ENCODE results near the gene MARCHF10. TPM values are rescaled to one million over a fixed set of nuclear protein-coding genes. Genes with fewer than 3 reads are reported as not detected.

MARCHF10 gene
- total RNA-seq, 1 donor from 2014 or later = 0.51 TPM

- DNase-seq (ENCODE audit: low spot score) = no peak
- peaks cover 19% of the 10 kb centered on the region for H3K9me3 Mint-ChIP-seq
- peaks cover 21% of the 10 kb centered on the region for H3K36me3 Mint-ChIP-seq
- Histone ChIP-seq H3K79me2 (ENCODE audit: low read depth) (no peaks in the 10 kb centered on the region), H4K20me1 (ENCODE audit: low read depth) (no peaks in the 10 kb centered on the region), H3K36me3 (no peaks in the 10 kb centered on the region), H3K4me1 (peaks cover 20% of the 10 kb centered on the region), H3K4me3 (no peak overlapping the region), H3K9me3 (ENCODE audit: low read depth) (peaks cover 4% of the 10 kb centered on the region), H3F3A (ENCODE audit: low read depth) (peaks cover 19% of the 10 kb centered on the region), H3K9ac (no peak overlapping the region), H2AFZ (replicated peaks) (no peak overlapping the region), H3K27me3 (no peaks in the 10 kb centered on the region), H3K4me2 (no peak overlapping the region), H3K27ac (no peak overlapping the region)
- H3K4me1 Mint-ChIP-seq = peaks cover 26% of the 10 kb centered on the region
- TF ChIP-seq, protein P1, sequence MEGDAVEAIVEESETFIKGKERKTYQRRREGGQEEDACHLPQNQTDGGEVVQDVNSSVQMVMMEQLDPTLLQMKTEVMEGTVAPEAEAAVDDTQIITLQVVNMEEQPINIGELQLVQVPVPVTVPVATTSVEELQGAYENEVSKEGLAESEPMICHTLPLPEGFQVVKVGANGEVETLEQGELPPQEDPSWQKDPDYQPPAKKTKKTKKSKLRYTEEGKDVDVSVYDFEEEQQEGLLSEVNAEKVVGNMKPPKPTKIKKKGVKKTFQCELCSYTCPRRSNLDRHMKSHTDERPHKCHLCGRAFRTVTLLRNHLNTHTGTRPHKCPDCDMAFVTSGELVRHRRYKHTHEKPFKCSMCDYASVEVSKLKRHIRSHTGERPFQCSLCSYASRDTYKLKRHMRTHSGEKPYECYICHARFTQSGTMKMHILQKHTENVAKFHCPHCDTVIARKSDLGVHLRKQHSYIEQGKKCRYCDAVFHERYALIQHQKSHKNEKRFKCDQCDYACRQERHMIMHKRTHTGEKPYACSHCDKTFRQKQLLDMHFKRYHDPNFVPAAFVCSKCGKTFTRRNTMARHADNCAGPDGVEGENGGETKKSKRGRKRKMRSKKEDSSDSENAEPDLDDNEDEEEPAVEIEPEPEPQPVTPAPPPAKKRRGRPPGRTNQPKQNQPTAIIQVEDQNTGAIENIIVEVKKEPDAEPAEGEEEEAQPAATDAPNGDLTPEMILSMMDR (IDR thresholded peaks at IDR 0.05) = no peak
- TF ChIP-seq EZH2 (IDR thresholded peaks at IDR 0.05) (no peak), EZH2phosphoT487 (IDR thresholded peaks at IDR 0.05) (no peak)
- H3K27me3 Mint-ChIP-seq (ENCODE audit: insufficient read depth, low read depth) = no peaks in the 10 kb centered on the region
- H3K27ac Mint-ChIP-seq = no peak overlapping the region
- no peak overlapping the region for H3K4me3 Mint-ChIP-seq
These were observed 147.4 kb downstream of the MARCHF10 start for GRCh38 chr17:62660629-62661118.

DNA sequence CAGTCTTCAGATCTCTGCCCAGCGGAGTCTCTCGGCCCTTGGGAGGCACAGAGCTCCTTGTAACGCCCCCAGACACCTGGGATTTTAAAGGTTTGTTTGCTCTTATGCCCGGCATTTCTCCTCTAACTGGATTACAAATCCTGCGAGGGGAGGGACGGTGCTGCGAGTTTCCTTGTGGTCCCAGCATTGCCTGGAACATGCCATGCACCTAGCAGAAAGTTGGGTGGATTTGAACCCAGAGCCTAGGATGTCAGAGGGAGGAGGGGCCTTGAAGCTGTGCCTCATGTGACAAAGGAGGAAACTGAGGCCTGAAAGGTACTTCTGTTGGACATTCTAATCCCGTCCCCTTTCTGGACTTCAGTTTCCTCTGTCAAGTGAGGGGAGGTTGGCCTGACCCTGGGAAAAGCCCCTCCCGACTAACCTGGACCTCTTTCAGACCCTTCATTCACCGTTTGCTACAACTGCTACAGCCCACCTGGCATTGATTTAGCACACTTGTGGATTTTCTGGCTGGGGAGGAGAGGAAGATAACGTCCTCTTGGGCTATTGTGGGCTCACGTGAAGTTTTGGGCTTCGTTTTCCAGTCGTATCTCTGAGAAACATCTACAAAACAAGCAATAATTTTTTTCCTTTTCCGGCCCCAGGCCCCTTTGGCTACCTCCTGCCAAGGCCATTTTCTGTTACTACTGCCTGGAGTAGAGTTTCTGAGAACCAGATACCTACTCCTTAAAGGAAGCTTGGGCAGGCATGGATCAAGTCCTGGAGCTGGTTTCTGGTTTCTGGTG, 149.8 kb downstream of the MARCHF10 start:
- Mint-ChIP-seq H3K27me3 (ENCODE audit: insufficient read depth, low read depth) (peaks cover 2% of the 10 kb centered on the region), H3K4me3 (no peak overlapping the region), H3K9me3 (peaks cover 19% of the 10 kb centered on the region), H3K27ac (peak overlapping the region; percentile 99), H3K36me3 (peaks cover 22% of the 10 kb centered on the region), H3K4me1 (peaks cover 42% of the 10 kb centered on the region)
- peak overlapping the region; percentile 60 for H3K4me2 ChIP-seq
- no peak for TF ChIP-seq EZH2 (IDR thresholded peaks at IDR 0.05)
- no peak for TF ChIP-seq EZH2phosphoT487 (IDR thresholded peaks at IDR 0.05)
- TF ChIP-seq, protein P1 (IDR thresholded peaks at IDR 0.05) = no peak
- H3F3A ChIP-seq (ENCODE audit: low read depth) = peaks cover 34% of the 10 kb centered on the region
- peaks cover 13% of the 10 kb centered on the region for H4K20me1 ChIP-seq (ENCODE audit: low read depth)
- no peak for DNase-seq (ENCODE audit: low spot score)
- H3K4me3 ChIP-seq = no peak overlapping the region
- no peak overlapping the region for H2AFZ ChIP-seq (replicated peaks)
- no peaks in the 10 kb centered on the region for H3K36me3 ChIP-seq
- no peak overlapping the region for H3K9ac ChIP-seq
- H3K79me2 ChIP-seq (ENCODE audit: low read depth) = no peaks in the 10 kb centered on the region
- peaks cover 33% of the 10 kb centered on the region for H3K4me1 ChIP-seq
- H3K27ac ChIP-seq = peak overlapping the region; percentile 77
- no peaks in the 10 kb centered on the region for H3K27me3 ChIP-seq
- H3K9me3 ChIP-seq (ENCODE audit: low read depth) = peaks cover 4% of the 10 kb centered on the region

GRCh38 chr17:62657690-62658089, 150.4 kb downstream of the MARCHF10 start:
- Mint-ChIP-seq H3K9me3 (peaks cover 17% of the 10 kb centered on the region), H3K27me3 (ENCODE audit: insufficient read depth, low read depth) (peaks cover 2% of the 10 kb centered on the region), H3K4me3 (no peak overlapping the region), H3K4me1 (peaks cover 48% of the 10 kb centered on the region), H3K36me3 (peaks cover 22% of the 10 kb centered on the region), H3K27ac (peak overlapping the region; percentile 99)
- H3K27me3 ChIP-seq = no peaks in the 10 kb centered on the region
- peak; percentile 32 for DNase-seq (ENCODE audit: low spot score)
- TF ChIP-seq, protein P1 (IDR thresholded peaks at IDR 0.05) = no peak
- peaks cover 35% of the 10 kb centered on the region for H3K4me1 ChIP-seq
- no peak overlapping the region for H2AFZ ChIP-seq (replicated peaks)
- H4K20me1 ChIP-seq (ENCODE audit: low read depth) = peaks cover 14% of the 10 kb centered on the region
- H3K36me3 ChIP-seq = no peaks in the 10 kb centered on the region
- peak overlapping the region; percentile 60 for H3K4me2 ChIP-seq
- no peak overlapping the region for H3K4me3 ChIP-seq
- H3F3A ChIP-seq (ENCODE audit: low read depth) = peaks cover 35% of the 10 kb centered on the region
- peak overlapping the region; percentile 77 for H3K27ac ChIP-seq
- no peaks in the 10 kb centered on the region for H3K79me2 ChIP-seq (ENCODE audit: low read depth)
- peaks cover 4% of the 10 kb centered on the region for H3K9me3 ChIP-seq (ENCODE audit: low read depth)
- H3K9ac ChIP-seq = no peak overlapping the region

Measured in neural progenitor cell (in vitro differentiated cells).